Memory B cell (primary cell): ENCODE measurements around the gene ISCA2.
"Not testable (repeated sequence)": the region's sequence is repeated elsewhere in the genome, so short reads cannot be mapped to it uniquely, and the experiment has no call there.

ENCODE experiments used
- ATAC-seq: fragments of 150-1000 bp; cut with Tn5 transposase; 2 replicates; pipeline ENCODE4 v1.10.0; 2021; ENCODE audit warnings: low read depth, mild to moderate bottlenecking, moderate library complexity
- DNase-seq, 2 donors: peaks; one replicate each; pipeline ENCODE4 v3.0.0; 2022; ENCODE audit warnings: low spot score in 2 of 2
- H3K27ac Mint-ChIP-seq: one replicate; pipeline ENCODE4 v1.8.0; 2022; ENCODE audit warnings: mild to moderate bottlenecking, moderate library complexity, mixed read lengths
- H3K27me3 Mint-ChIP-seq: one replicate; pipeline ENCODE4 v1.8.0; 2022; ENCODE audit warnings: mixed read lengths
- H3K36me3 Mint-ChIP-seq: one replicate; pipeline ENCODE4 v1.8.0; 2022; ENCODE audit warnings: mild to moderate bottlenecking, mixed read lengths
- H3K4me1 Mint-ChIP-seq: one replicate; pipeline ENCODE4 v1.8.0; 2022; ENCODE audit warnings: mixed read lengths
- H3K4me3 Mint-ChIP-seq: one replicate; pipeline ENCODE4 v1.8.0; 2022; ENCODE audit warnings: mild to moderate bottlenecking, moderate library complexity, mixed read lengths
- H3K9me3 Mint-ChIP-seq: one replicate; pipeline ENCODE4 v1.8.0; 2022; ENCODE audit warnings: mixed read lengths

ISCA2 gene

GRCh38 chr14:74536336-74536735 is 42.8 kb downstream of the ISCA2 start:
- not testable (repeated sequence) for H3K36me3 Mint-ChIP-seq, H3K27ac Mint-ChIP-seq, H3K9me3 Mint-ChIP-seq, DNase-seq, H3K4me1 Mint-ChIP-seq, H3K27me3 Mint-ChIP-seq, ATAC-seq, H3K4me3 Mint-ChIP-seq

GRCh38 chr14:74538411-74539391 is 45.1 kb downstream of the ISCA2 start:
- Mint-ChIP-seq H3K9me3 (no peaks in the 10 kb centered on the region), H3K27me3 (peaks cover 10% of the 10 kb centered on the region), H3K4me1 (no peaks in the 10 kb centered on the region), H3K36me3 (no peaks in the 10 kb centered on the region), H3K27ac (no peak overlapping the region), H3K4me3 (no peak overlapping the region)
- ATAC-seq (no peak), DNase-seq (no peak)

- H3K27ac Mint-ChIP-seq: no peak overlapping the region
Measured at GRCh38 chr14:74539503-74539902, 45.9 kb downstream of the ISCA2 start.

DNA sequence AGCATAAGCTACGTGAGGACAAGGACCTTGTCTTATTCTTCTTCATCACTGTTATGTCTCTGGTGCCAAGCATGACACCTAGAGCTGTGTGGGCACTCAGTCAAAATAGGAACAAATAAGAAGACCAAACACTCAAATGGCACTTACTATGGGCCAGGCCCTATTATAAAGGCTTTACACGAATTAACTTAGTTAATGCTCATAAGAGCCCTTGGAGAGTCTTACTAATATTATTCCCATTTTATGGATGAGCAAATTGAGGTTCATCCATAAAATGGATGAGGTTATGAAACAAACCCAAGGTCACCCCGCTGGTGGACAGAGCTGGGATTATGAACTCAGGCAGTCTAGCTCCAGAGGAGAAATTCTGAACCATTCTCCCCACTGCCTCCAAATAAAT is 47.7 kb downstream of the ISCA2 start:
- Mint-ChIP-seq H3K4me3 (no peak overlapping the region), H3K9me3 (no peaks in the 10 kb centered on the region)
- ATAC-seq: no peak

More at GRCh38 chr14:74539503-74539902, 45.9 kb downstream of the ISCA2 start:
- Mint-ChIP-seq H3K9me3 (no peaks in the 10 kb centered on the region), H3K27me3 (peaks cover 11% of the 10 kb centered on the region), H3K4me3 (no peak overlapping the region), H3K4me1 (no peaks in the 10 kb centered on the region), H3K36me3 (no peaks in the 10 kb centered on the region)
- no peak for DNase-seq
- no peak for ATAC-seq

DNA sequence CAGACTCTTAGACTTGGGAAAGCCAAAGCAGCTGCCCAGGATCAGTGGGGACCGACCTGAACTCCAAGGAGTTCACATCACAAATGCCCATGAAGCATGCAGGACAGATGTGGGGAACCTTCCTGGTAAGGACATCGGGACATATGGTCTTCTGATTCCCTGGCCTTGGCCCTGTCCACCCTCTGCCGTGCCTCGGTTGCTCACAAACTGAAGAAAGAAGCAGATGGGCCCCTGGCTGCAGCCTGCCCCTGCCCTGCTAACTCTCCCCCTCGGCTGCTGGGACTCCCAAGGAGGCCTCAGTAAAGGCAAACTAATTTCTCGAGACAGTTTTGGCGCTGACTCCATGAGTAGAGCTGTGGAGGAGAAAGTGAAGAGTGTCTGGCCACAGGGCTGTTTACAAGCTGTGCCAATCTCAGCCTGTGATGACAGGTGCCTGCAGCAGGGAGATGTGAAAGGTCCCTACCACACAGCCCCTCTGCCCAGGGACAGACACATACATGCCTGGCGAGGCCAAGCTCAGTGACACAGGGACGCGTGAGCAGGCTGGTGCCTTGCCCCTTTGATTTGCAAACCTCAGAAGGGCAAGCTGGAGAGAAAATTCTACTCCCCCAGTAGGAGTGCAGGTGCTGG is 48.6 kb downstream of the ISCA2 start:
- Mint-ChIP-seq H3K4me3 (no peak overlapping the region), H3K27me3 (peaks cover 13% of the 10 kb centered on the region), H3K4me1 (no peaks in the 10 kb centered on the region), H3K9me3 (no peaks in the 10 kb centered on the region), H3K36me3 (no peaks in the 10 kb centered on the region), H3K27ac (no peak overlapping the region)
- DNase-seq (no peak), ATAC-seq (no peak)

More for the DNA sequence above, 47.7 kb downstream of the ISCA2 start:
- Mint-ChIP-seq H3K27ac (no peak overlapping the region), H3K4me1 (no peaks in the 10 kb centered on the region), H3K27me3 (peaks cover 13% of the 10 kb centered on the region), H3K36me3 (no peaks in the 10 kb centered on the region)
- DNase-seq: no peak

DNA sequence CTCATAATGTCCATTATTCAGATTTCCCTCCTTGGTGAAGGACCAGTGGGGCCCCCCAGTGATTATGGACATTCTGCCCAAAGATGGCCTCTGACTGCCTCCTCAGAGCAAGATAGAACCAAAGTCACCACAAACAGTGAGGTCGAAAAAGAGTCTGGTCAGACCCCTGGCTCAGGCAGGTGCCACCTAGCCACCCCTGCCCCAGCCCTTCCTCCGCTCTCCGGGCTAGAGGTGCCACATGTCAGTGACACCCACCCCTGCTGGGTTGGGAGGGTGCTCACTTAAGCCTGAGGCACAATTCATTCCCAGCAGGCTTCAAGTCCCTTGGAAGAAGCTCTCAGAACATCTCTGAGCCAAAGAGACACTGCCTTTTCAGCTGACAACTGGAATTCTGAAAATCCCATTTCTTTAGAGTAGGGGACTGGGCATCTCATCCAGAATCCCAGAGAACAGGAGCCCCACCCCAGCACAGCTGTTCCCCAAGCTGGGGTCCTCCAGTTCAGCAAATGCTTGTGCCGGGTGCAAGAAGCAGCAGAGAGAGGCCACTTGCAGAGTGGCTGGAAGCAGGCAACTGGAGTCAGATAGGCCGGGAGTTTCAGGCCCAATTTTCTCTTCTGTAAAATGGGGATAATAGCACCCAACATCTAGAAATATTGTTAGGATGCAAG is 50.3 kb downstream of the ISCA2 start:
- no peaks in the 10 kb centered on the region for H3K4me1 Mint-ChIP-seq
- H3K27me3 Mint-ChIP-seq: peaks cover 12% of the 10 kb centered on the region
- H3K36me3 Mint-ChIP-seq: no peaks in the 10 kb centered on the region
- ATAC-seq (no peak), DNase-seq (no peak)
- H3K9me3 Mint-ChIP-seq: no peaks in the 10 kb centered on the region
- no peak overlapping the region for H3K4me3 Mint-ChIP-seq
- H3K27ac Mint-ChIP-seq: no peak overlapping the region

GRCh38 chr14:74545386-74545785 is 51.8 kb downstream of the ISCA2 start:
- no peak overlapping the region for H3K27ac Mint-ChIP-seq
- no peak for DNase-seq
- H3K4me1 Mint-ChIP-seq: no peaks in the 10 kb centered on the region
- peaks cover 8% of the 10 kb centered on the region for H3K27me3 Mint-ChIP-seq
- no peaks in the 10 kb centered on the region for H3K36me3 Mint-ChIP-seq
- no peak for ATAC-seq
- H3K9me3 Mint-ChIP-seq: no peaks in the 10 kb centered on the region
- no peak overlapping the region for H3K4me3 Mint-ChIP-seq

DNA sequence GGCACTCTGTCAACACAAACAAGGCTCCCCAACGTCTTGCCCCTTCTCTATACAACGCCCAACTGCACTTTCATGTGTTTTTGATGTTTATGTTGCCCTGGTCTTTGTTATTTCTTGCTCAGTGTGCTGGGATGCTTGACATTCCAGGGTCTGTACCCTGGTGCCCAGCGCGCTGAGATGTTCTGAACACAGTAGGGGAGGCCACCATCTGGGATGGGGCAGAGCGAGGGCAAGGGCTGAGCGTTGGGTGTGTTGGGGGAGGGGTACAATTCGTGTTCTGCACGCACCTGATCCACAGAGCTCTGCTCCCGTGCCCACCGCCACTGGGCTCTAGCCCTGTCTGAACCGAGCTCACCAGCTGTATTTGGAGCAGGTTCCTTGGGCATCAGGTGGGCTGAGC is 52.9 kb downstream of the ISCA2 start:
- no peaks in the 10 kb centered on the region for H3K4me1 Mint-ChIP-seq
- H3K27me3 Mint-ChIP-seq: peaks cover 11% of the 10 kb centered on the region
- H3K36me3 Mint-ChIP-seq: no peaks in the 10 kb centered on the region
- DNase-seq (no peak), ATAC-seq (no peak)
- H3K27ac Mint-ChIP-seq: no peak overlapping the region
- no peak overlapping the region for H3K4me3 Mint-ChIP-seq
- H3K9me3 Mint-ChIP-seq: no peaks in the 10 kb centered on the region
